Adipocyte (in vitro differentiated cells): ENCODE data around the gene ARSI.

ENCODE experiments used
- DNase-seq: peaks from one replicate; pipeline ENCODE4 v3.0.0-alpha.2; 2015; ENCODE audit warnings: low read depth
- H3K27me3 ChIP-seq: replicated peaks from 2 replicates; pipeline ENCODE4 v1.7.0; 2013; ENCODE audit warnings: mild to moderate bottlenecking, low read length, moderate library complexity; ENCODE audit not compliant: control insufficient read depth, insufficient read depth
- H3K36me3 ChIP-seq: 2 replicates; pipeline ENCODE4 v1.7.0; 2013; ENCODE audit warnings: low read length, mild to moderate bottlenecking, moderate library complexity; ENCODE audit not compliant: control insufficient read depth, insufficient read depth, severe bottlenecking
- H3K4me1 ChIP-seq: 2 replicates; pipeline ENCODE4 v1.7.0; 2013; ENCODE audit warnings: mild to moderate bottlenecking, low read length, moderate library complexity; ENCODE audit not compliant: control insufficient read depth, insufficient read depth
- H3K4me3 ChIP-seq: 2 replicates; pipeline ENCODE4 v1.7.0; 2013; ENCODE audit warnings: mild to moderate bottlenecking, low read length, moderate library complexity
- H3K9ac ChIP-seq: 2 replicates; pipeline ENCODE4 v1.7.0; 2013; ENCODE audit warnings: mild to moderate bottlenecking, low read length, moderate library complexity
- H3K9me3 ChIP-seq: 2 replicates; pipeline ENCODE4 v1.7.0; 2013; ENCODE audit warnings: mild to moderate bottlenecking, low read length, moderate library complexity; ENCODE audit not compliant: control insufficient read depth

Gene ARSI

DNA sequence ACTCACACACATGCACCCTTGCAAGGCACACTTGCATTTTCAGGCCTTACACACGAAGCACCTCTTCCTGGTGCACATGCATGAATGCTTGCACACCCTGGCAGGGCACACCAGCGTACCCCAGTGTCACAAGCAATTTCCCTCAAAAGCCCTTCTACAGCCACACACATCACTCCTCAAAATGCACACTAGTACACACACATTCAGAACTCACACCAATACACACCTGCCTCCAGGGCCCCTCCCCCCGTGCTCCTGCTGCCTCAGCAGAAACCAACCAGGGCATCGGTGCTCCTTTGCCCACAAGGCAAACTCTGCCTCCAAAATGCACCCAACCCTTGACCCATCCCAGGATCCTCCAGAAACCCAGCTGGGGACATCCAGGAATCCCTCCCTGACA lies 14.3 kb downstream of the ARSI start:
- no peaks in the 10 kb centered on the region for H3K4me1 ChIP-seq
- H3K9me3 ChIP-seq, result no peaks in the 10 kb centered on the region
- no peaks in the 10 kb centered on the region for H3K36me3 ChIP-seq
- H3K9ac ChIP-seq, result no peak overlapping the region
- H3K27me3 ChIP-seq, result no peaks in the 10 kb centered on the region
- DNase-seq, result no peak
- no peak overlapping the region for H3K4me3 ChIP-seq

- Histone ChIP-seq H3K36me3 (no peaks in the 10 kb centered on the region), H3K27me3 (no peaks in the 10 kb centered on the region), H3K4me3 (no peak overlapping the region), H3K9me3 (no peaks in the 10 kb centered on the region), H3K9ac (no peak overlapping the region), H3K4me1 (no peaks in the 10 kb centered on the region)
- DNase-seq, result no peak
These were observed 15.9 kb downstream of the ARSI start for GRCh38 chr5:150286820-150287219.

DNA sequence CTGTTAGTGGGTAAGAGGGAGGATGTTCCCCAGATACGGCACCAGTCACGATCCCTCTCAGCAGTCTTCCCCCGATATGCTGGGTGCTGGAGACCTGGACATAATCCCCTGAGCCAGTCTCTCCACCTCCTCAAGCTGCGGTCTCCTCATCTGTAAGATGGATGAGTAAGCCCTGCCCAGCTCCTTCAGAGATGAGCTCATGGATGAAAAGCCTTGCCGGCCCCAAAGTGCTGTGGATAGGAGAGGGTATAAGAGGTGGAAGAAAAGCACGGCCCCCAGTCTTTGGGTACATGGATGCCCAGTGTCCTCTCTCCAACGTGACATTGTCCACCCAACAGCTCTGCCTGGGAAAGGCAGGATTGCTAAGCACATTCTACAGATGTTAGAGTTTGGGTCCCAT lies 17.6 kb downstream of the ARSI start:
- Histone ChIP-seq H3K9ac (no peak overlapping the region), H3K4me1 (no peaks in the 10 kb centered on the region), H3K36me3 (no peaks in the 10 kb centered on the region), H3K9me3 (no peaks in the 10 kb centered on the region), H3K4me3 (no peak overlapping the region), H3K27me3 (no peaks in the 10 kb centered on the region)
- DNase-seq, result no peak

DNA sequence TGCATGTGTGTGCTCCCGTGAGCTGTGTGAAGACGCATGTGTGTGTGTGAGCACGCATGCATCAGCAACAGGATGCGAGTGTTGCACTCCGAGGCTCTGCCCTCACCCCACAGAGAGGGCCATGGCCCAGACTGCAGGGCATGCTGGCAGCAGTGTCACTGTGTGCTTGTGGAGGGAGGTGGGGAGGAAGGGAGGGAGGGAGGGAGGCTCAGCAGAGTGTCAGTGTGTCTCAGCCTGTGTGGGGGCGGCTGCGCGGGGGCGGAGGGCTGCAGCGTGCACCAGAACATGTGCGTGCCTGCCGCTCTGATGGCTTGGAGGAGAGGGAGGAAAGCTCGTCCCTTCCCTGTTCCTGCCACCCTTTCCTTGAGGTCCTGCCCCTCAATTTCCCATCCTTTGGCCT lies 18.4 kb downstream of the ARSI start:
- H3K27me3 ChIP-seq, result no peaks in the 10 kb centered on the region
- no peak overlapping the region for H3K4me3 ChIP-seq
- H3K36me3 ChIP-seq, result no peaks in the 10 kb centered on the region
- no peaks in the 10 kb centered on the region for H3K4me1 ChIP-seq
- DNase-seq, result no peak
- no peaks in the 10 kb centered on the region for H3K9me3 ChIP-seq
- no peak overlapping the region for H3K9ac ChIP-seq

DNA sequence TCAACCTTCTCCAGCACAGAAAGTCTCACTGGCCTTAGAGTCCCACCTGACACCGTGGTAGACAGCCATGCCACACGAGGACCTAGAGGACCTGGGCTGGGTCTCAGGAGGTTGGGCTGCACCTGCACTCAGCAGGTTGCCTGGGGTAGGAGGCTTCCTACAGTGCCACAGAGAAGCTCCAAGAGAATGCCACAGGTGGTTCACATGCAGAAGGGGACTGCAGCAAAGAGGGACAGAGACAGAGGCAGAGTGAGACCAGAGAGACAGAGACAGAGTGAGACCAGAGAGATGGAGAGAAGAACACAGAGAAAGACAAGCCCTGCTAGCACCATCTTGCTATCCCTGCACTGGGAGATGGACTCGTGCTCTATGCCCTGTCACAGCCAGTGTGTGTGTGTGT lies 18.8 kb downstream of the ARSI start:
- H3K4me3 ChIP-seq, result no peak overlapping the region
- no peaks in the 10 kb centered on the region for H3K9me3 ChIP-seq
- no peak for DNase-seq
- no peaks in the 10 kb centered on the region for H3K4me1 ChIP-seq
- H3K27me3 ChIP-seq, result no peaks in the 10 kb centered on the region
- no peaks in the 10 kb centered on the region for H3K36me3 ChIP-seq
- no peak overlapping the region for H3K9ac ChIP-seq

DNA sequence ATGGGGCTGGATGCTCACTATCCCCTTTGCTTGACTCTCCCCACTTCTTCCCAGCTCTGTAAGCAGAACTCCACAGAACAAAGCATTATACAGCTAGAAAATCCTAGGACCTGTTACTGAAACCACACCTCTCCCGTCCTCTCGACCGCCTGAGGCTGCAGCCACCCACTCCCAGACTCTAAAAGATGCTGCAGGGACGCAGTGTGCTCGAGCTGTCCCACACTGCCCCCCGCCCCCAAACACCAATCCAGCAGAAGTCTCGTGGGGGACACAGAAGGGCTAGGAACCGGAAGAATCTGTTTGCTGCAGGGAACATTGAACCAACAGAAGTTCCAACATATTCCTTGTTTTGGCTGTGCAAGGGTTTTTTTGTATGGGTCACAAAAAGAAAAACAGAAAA lies 20.7 kb downstream of the ARSI start:
- no peak for DNase-seq
- H3K4me1 ChIP-seq, result no peaks in the 10 kb centered on the region

GRCh38 chr5:150279330-150280020 lies 23.2 kb downstream of the ARSI start:
- no peaks in the 10 kb centered on the region for H3K27me3 ChIP-seq

More for the DNA sequence above, 20.7 kb downstream of the ARSI start:
- Histone ChIP-seq H3K9ac (no peak overlapping the region), H3K4me3 (no peak overlapping the region), H3K36me3 (no peaks in the 10 kb centered on the region), H3K27me3 (no peaks in the 10 kb centered on the region), H3K9me3 (no peaks in the 10 kb centered on the region)

DNA sequence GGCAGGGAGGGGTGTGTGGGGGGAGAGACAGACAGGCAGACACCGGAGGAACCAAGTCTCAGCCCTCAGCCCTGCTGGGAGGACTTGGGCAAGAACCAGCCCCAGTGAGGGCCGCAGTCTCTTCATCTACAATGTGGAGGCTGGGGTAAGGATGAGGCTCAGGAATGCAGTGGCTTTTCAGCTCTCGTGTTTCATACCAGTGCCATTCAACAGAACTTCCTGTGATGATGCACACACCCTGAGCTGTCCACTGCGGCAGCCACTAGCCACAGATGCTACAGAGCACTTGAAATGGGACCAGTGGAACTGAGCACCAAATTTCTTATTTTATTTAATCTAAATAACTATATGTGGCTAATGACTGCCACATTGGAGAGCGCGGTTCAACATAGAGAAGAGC lies 23.8 kb downstream of the ARSI start:
- peak; percentile 49 for DNase-seq
- Histone ChIP-seq H3K4me3 (no peak overlapping the region), H3K27me3 (no peaks in the 10 kb centered on the region), H3K9me3 (no peaks in the 10 kb centered on the region), H3K9ac (no peak overlapping the region), H3K36me3 (no peaks in the 10 kb centered on the region), H3K4me1 (no peaks in the 10 kb centered on the region)

More at GRCh38 chr5:150279330-150280020, 23.2 kb downstream of the ARSI start:
- DNase-seq, result no peak
- Histone ChIP-seq H3K9ac (no peak overlapping the region), H3K9me3 (no peaks in the 10 kb centered on the region), H3K4me1 (no peaks in the 10 kb centered on the region), H3K4me3 (no peak overlapping the region), H3K36me3 (no peaks in the 10 kb centered on the region)

- Histone ChIP-seq H3K4me3 (no peak overlapping the region), H3K27me3 (no peaks in the 10 kb centered on the region), H3K36me3 (no peaks in the 10 kb centered on the region), H3K4me1 (no peaks in the 10 kb centered on the region), H3K9ac (no peak overlapping the region), H3K9me3 (no peaks in the 10 kb centered on the region)
- DNase-seq, result no peak
These were observed 24.5 kb downstream of the ARSI start for GRCh38 chr5:150278046-150278730.

DNA sequence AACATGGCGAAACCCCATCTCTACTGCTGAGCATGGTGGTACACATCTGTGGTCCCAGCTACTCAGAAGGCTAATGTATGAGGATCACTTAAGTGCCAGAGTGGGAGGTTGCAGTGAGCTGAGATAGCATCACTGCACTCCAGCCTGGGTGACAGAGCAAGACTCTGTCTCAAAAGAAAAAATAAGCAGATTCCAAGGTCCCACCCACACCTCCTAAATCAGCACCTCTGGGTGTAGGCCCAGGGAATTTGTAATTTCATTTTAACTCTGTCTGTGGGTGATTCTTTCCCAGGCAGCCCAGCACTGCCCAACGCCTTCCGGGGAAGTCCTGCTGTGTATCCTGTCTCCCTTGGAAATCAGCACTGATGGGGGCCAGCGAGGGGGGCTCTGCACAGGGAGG lies 25.7 kb downstream of the ARSI start:
- Histone ChIP-seq H3K4me3 (no peak overlapping the region), H3K36me3 (no peaks in the 10 kb centered on the region), H3K9ac (no peak overlapping the region), H3K9me3 (no peaks in the 10 kb centered on the region), H3K27me3 (no peaks in the 10 kb centered on the region), H3K4me1 (no peaks in the 10 kb centered on the region)
- no peak for DNase-seq

DNA sequence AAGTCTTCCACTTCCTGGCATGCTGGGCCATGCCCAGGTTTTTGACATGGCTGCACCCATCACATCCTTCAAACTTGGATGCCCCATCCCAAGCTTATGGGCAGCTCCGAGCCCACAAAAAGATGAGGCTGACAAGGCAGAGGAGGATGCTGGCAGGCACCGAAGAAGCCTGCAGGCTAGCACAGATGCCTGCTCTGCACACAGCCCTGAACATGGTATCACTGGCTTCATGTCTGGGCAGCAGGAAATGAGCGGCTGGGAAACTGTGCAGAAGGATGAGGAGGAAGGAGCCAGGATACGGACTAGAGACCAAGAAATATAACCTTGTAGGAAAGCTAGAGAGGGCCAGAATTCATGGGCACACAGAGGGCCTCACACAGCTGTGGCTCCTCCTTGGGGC lies 27.9 kb downstream of the ARSI start:
- no peaks in the 10 kb centered on the region for H3K36me3 ChIP-seq
- no peaks in the 10 kb centered on the region for H3K4me1 ChIP-seq
- H3K27me3 ChIP-seq, result no peaks in the 10 kb centered on the region
- DNase-seq, result no peak
- no peak overlapping the region for H3K4me3 ChIP-seq
- no peak overlapping the region for H3K9ac ChIP-seq
- H3K9me3 ChIP-seq, result no peaks in the 10 kb centered on the region

DNA sequence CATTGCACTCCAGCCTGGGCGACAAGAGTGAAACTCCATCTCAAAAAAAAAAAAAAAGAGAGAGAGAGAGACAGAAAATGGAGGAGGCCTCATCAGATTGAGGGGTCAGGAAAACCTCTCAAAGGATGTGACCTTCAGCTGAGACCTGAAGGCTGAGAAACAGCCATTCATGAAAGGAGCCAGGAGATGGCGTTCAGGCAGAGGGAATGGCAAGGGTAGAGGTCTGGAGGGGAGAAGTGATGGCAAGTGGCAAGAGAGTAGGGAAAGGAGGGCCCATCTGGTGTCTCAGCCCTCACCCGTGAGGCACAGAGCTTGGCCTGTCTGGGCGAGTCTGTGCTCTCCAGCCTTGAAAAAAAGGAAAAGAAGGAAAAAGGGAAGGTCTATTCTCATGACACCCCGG lies 30.2 kb downstream of the ARSI start:
- no peak overlapping the region for H3K9ac ChIP-seq
- H3K4me3 ChIP-seq, result no peak overlapping the region
- no peaks in the 10 kb centered on the region for H3K36me3 ChIP-seq
- H3K9me3 ChIP-seq, result no peaks in the 10 kb centered on the region
- H3K4me1 ChIP-seq, result no peaks in the 10 kb centered on the region
- peak; percentile 40 for DNase-seq
- H3K27me3 ChIP-seq, result no peaks in the 10 kb centered on the region
